ENCODE results near the gene PSMB7. TPM values are rescaled to one million over a fixed set of nuclear protein-coding genes. Genes with fewer than 3 reads are reported as not detected.

Gene PSMB7
- total and polyA plus RNA-seq, 2 donors (not counting 1 experiment from before 2014, with no cell fraction given): 69.5 to 73.1 TPM

GRCh38 chr9:124332361-124333202 lies 82.7 kb downstream of the PSMB7 start:
- Histone ChIP-seq H3K36me3 (replicated peaks in 1 of 2; ENCODE audit: control extremely low read depth in 1 of 2, control insufficient read depth in 1 of 2, extremely low read depth in 1 of 2, insufficient read depth in 2 of 2, low read length in 1 of 2) (peaks cover 5 to 79% of the 10 kb centered on the region in 2 experiments), H3K4me1 (ENCODE audit: control insufficient read depth in 2 of 2, insufficient read depth in 2 of 2, low read length in 2 of 2) (no peaks in the 10 kb centered on the region), H3K4me2 (replicated peaks; ENCODE audit: low read depth, low read length, poor library complexity, severe bottlenecking) (no peak overlapping the region), H4K20me1 (ENCODE audit: control insufficient read depth, insufficient read depth, low read length, poor library complexity, severe bottlenecking) (no peaks in the 10 kb centered on the region), H2AFZ (ENCODE audit: insufficient read depth, low read depth, low read length, poor library complexity, severe bottlenecking) (no peak overlapping the region), H3K79me2 (ENCODE audit: control insufficient read depth, insufficient read depth, low read length) (no peaks in the 10 kb centered on the region), H3K9ac (ENCODE audit: low read length) (no peak overlapping the region), H3K4me3 (ENCODE audit: control extremely low read depth in 1 of 5, extremely low read depth in 1 of 5, insufficient read depth in 1 of 5, low read depth in 2 of 5, low read length in 4 of 5) (no peak overlapping the region), H3K9me3 (ENCODE audit: control extremely low read depth in 1 of 3, control insufficient read depth in 2 of 3, insufficient read depth in 1 of 3, low read length in 2 of 3) (peaks cover 0 to 6% (median 0%) of the 10 kb centered on the region in 3 donors), H3K27me3 (replicated peaks in 1 of 4; ENCODE audit: control extremely low read depth in 1 of 4, control insufficient read depth in 3 of 4, insufficient read depth in 4 of 4, low read length in 3 of 4) (no peaks in the 10 kb centered on the region), H3K27ac (ENCODE audit: low read length in 2 of 2) (no peak overlapping the region)
- no peaks in the 10 kb centered on the region for H3K4me1 Mint-ChIP-seq
- no peaks in the 10 kb centered on the region for H3K9me3 Mint-ChIP-seq (ENCODE audit: insufficient read depth)
- TF ChIP-seq CTCF (IDR thresholded peaks at IDR 0.05) (no peak), EZH2 (IDR thresholded peaks at IDR 0.05; ENCODE audit: borderline replicate concordance, insufficient read depth, low read depth, low read length, poor library complexity, severe bottlenecking) (no peak)
- ChIA-PET POLR2A (no interaction called here), CTCF (no interaction called here)
- H3K4me3 Mint-ChIP-seq: no peak overlapping the region
- ATAC-seq (ENCODE audit: low read depth) (no peak), DNase-seq (no peak)
- no peaks in the 10 kb centered on the region for H3K27me3 Mint-ChIP-seq
- intact Hi-C loops (cut with micrococcal nuclease): no loop called here
- H3K27ac Mint-ChIP-seq: no peak overlapping the region
- WGBS (ENCODE audit: insufficient coverage): 95% methylated on average over 15 of the region's 28 CpGs

GRCh38 chr9:124331580-124331979 lies 83.7 kb downstream of the PSMB7 start:
- no peak for ATAC-seq (ENCODE audit: low read depth)
- peaks cover 0 to 82% of the 10 kb centered on the region in 2 experiments for H3K36me3 ChIP-seq (replicated peaks in 1 of 2; ENCODE audit: control extremely low read depth in 1 of 2, control insufficient read depth in 1 of 2, extremely low read depth in 1 of 2, insufficient read depth in 2 of 2, low read length in 1 of 2)
- CTCF ChIA-PET: no interaction called here
- H3K4me3 ChIP-seq (ENCODE audit: control extremely low read depth in 1 of 5, extremely low read depth in 1 of 5, insufficient read depth in 1 of 5, low read depth in 2 of 5, low read length in 4 of 5): no peak overlapping the region
- no peaks in the 10 kb centered on the region for H3K27me3 Mint-ChIP-seq
- no peaks in the 10 kb centered on the region for H3K9me3 ChIP-seq (ENCODE audit: control extremely low read depth in 1 of 3, control insufficient read depth in 2 of 3, insufficient read depth in 1 of 3, low read length in 2 of 3)
- no peak for TF ChIP-seq CTCF (IDR thresholded peaks at IDR 0.05)
- TF ChIP-seq EZH2 (IDR thresholded peaks at IDR 0.05; ENCODE audit: borderline replicate concordance, insufficient read depth, low read depth, low read length, poor library complexity, severe bottlenecking): no peak
- no peak overlapping the region for H2AFZ ChIP-seq (ENCODE audit: insufficient read depth, low read depth, low read length, poor library complexity, severe bottlenecking)
- DNase-seq: no peak
- intact Hi-C loops (cut with micrococcal nuclease): no loop called here
- H3K4me1 ChIP-seq (ENCODE audit: control insufficient read depth in 2 of 2, insufficient read depth in 2 of 2, low read length in 2 of 2): no peaks in the 10 kb centered on the region
- no peaks in the 10 kb centered on the region for H3K79me2 ChIP-seq (ENCODE audit: control insufficient read depth, insufficient read depth, low read length)
- H4K20me1 ChIP-seq (ENCODE audit: control insufficient read depth, insufficient read depth, low read length, poor library complexity, severe bottlenecking): no peaks in the 10 kb centered on the region
- 86% methylated on average over 11 of the region's 11 CpGs for WGBS (ENCODE audit: insufficient coverage)
- H3K4me1 Mint-ChIP-seq: no peaks in the 10 kb centered on the region
- H3K27ac ChIP-seq (ENCODE audit: low read length in 2 of 2): no peak overlapping the region
- H3K9ac ChIP-seq (ENCODE audit: low read length): no peak overlapping the region
- POLR2A ChIA-PET: no interaction called here
- H3K4me2 ChIP-seq (replicated peaks; ENCODE audit: low read depth, low read length, poor library complexity, severe bottlenecking): no peak overlapping the region
- no peak overlapping the region for H3K4me3 Mint-ChIP-seq
- peak overlapping the region; percentile 50 for H3K27ac Mint-ChIP-seq
- H3K27me3 ChIP-seq (replicated peaks in 1 of 4; ENCODE audit: control extremely low read depth in 1 of 4, control insufficient read depth in 3 of 4, insufficient read depth in 4 of 4, low read length in 3 of 4): no peaks in the 10 kb centered on the region
- no peaks in the 10 kb centered on the region for H3K9me3 Mint-ChIP-seq (ENCODE audit: insufficient read depth)

Data from B cell (primary cell).